ENCODE results near the gene ZFYVE26. TPM values are rescaled to one million over a fixed set of nuclear protein-coding genes. Genes with fewer than 3 reads are reported as not detected.

The ZFYVE26 gene
- total RNA-seq, 1 experiment from 2014 or later = 13.2 TPM

- no TSS peak for BruUV-seq (replicated peaks)
- Histone ChIP-seq H3K4me1 (ENCODE audit: control insufficient read depth in 1 of 2, insufficient read depth in 2 of 2, low read length in 2 of 2) (no peaks in the 10 kb centered on the region), H3K27me3 (ENCODE audit: insufficient read depth, low read length) (peaks cover 6% of the 10 kb centered on the region; the same call in 1 of the 2 replicates), H3K9me2 (ENCODE audit: insufficient read depth) (no peaks in the 10 kb centered on the region), H3K4me3 (replicated peaks in 1 of 2; ENCODE audit: low read depth in 1 of 2, low read length in 2 of 2) (no peak overlapping the region), H3K79me2 (ENCODE audit: insufficient read depth, low read length) (no peaks in the 10 kb centered on the region), H3K9ac (ENCODE audit: low read length) (no peak overlapping the region), H3K27ac (ENCODE audit: low read depth, low read length) (no peak overlapping the region), H3K36me3 (ENCODE audit: control insufficient read depth in 1 of 2, insufficient read depth in 2 of 2, low read length in 2 of 2) (no peaks in the 10 kb centered on the region), H3K9me3 (ENCODE audit: control insufficient read depth in 1 of 2, insufficient read depth in 1 of 2, low read depth in 1 of 2, low read length in 2 of 2) (no peaks in the 10 kb centered on the region), H3K4me2 (ENCODE audit: low read length) (no peak overlapping the region), H2AFZ (ENCODE audit: low read depth, low read length, poor library complexity, severe bottlenecking) (no peak overlapping the region), H4K20me1 (ENCODE audit: insufficient read depth) (no peaks in the 10 kb centered on the region)
- DNase-seq (ENCODE audit: low read depth, low spot score) (no peak), ATAC-seq (no peak)
- ChIA-PET RAD21 (ENCODE audit: low non-redundant PET in 1 of 2, low total read pairs in 2 of 2, uncharacterized antibody in 2 of 2, unreplicated experiment in 2 of 2) (no interaction called here), CTCF (no interaction called here), POLR2A (interaction anchor here (0.6 kb wide), 1 partner anchor 9 kb away, joined by 3 read pairs; no protein-coding TSS in a partner anchor)
- intact Hi-C loops (cut with micrococcal nuclease) = no loop called here
- TF ChIP-seq RAD21 (IDR thresholded peaks at IDR 0.05; ENCODE audit: low read depth) (no peak), EGR1 (IDR thresholded peaks at IDR 0.05; ENCODE audit: low read depth) (no peak), SIN3A (IDR thresholded peaks at IDR 0.05; ENCODE audit: low read depth) (no peak), TCF7L2 (IDR thresholded peaks at IDR 0.05; ENCODE audit: borderline replicate concordance, extremely low read depth, insufficient read depth, insufficient read length) (no peak), ELF1 (IDR thresholded peaks at IDR 0.05; ENCODE audit: borderline replicate concordance, low read depth) (no peak), ATF3 (IDR thresholded peaks at IDR 0.05) (no peak), YY1 (IDR thresholded peaks at IDR 0.05; ENCODE audit: extremely low read depth, insufficient replicate concordance, low read depth, low read length) (no peak), REST (IDR thresholded peaks at IDR 0.05; ENCODE audit: low read depth) (no peak), EZH2phosphoT487 (IDR thresholded peaks at IDR 0.05; ENCODE audit: borderline replicate concordance) (no peak)
- TF ChIP-seq, protein P1, sequence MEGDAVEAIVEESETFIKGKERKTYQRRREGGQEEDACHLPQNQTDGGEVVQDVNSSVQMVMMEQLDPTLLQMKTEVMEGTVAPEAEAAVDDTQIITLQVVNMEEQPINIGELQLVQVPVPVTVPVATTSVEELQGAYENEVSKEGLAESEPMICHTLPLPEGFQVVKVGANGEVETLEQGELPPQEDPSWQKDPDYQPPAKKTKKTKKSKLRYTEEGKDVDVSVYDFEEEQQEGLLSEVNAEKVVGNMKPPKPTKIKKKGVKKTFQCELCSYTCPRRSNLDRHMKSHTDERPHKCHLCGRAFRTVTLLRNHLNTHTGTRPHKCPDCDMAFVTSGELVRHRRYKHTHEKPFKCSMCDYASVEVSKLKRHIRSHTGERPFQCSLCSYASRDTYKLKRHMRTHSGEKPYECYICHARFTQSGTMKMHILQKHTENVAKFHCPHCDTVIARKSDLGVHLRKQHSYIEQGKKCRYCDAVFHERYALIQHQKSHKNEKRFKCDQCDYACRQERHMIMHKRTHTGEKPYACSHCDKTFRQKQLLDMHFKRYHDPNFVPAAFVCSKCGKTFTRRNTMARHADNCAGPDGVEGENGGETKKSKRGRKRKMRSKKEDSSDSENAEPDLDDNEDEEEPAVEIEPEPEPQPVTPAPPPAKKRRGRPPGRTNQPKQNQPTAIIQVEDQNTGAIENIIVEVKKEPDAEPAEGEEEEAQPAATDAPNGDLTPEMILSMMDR (IDR thresholded peaks at IDR 0.05 in 2 of 3, conservative IDR thresholded peaks at IDR 0.05 in 1 of 3; ENCODE audit: borderline replicate concordance in 1 of 3, insufficient read depth in 1 of 3, low read depth in 2 of 3, low read length in 2 of 3) = no peak
Measured at GRCh38 chr14:67718265-67718664, 98.1 kb downstream of the ZFYVE26 start.
